ENCODE data around the gene OR10A4.

OR10A4 gene

DNA sequence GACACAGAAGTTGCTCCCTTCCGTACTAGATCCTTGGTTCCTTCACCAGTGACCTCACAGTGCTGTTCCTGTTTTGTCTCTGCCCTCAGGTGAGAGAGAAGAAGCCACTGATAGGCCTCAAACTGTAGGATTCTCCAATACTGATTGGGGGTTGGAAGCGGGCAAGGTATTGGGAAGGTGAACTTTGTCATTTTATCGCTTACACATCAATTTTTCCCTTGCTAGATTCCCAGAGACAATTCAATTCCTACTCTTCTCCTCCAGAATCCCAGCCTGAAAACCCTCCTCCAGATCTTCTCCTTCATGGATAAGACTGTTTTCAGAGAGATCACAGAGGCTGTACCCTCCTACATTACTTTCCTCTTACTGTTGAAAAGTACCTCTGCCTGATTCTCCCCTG is 35.0 kb downstream of the OR10A4 start:
- DNase-seq (ENCODE audit: low spot score): no peak
- TF ChIP-seq, protein P1, sequence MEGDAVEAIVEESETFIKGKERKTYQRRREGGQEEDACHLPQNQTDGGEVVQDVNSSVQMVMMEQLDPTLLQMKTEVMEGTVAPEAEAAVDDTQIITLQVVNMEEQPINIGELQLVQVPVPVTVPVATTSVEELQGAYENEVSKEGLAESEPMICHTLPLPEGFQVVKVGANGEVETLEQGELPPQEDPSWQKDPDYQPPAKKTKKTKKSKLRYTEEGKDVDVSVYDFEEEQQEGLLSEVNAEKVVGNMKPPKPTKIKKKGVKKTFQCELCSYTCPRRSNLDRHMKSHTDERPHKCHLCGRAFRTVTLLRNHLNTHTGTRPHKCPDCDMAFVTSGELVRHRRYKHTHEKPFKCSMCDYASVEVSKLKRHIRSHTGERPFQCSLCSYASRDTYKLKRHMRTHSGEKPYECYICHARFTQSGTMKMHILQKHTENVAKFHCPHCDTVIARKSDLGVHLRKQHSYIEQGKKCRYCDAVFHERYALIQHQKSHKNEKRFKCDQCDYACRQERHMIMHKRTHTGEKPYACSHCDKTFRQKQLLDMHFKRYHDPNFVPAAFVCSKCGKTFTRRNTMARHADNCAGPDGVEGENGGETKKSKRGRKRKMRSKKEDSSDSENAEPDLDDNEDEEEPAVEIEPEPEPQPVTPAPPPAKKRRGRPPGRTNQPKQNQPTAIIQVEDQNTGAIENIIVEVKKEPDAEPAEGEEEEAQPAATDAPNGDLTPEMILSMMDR (IDR thresholded peaks at IDR 0.05; ENCODE audit: borderline replicate concordance, control extremely low read depth, extremely low read depth, insufficient read depth, missing control alignments): no peak
- in situ Hi-C loops (cut with MboI; ENCODE audit: low sequenced_read_pairs, unreplicated experiment): no loop called here

DNA sequence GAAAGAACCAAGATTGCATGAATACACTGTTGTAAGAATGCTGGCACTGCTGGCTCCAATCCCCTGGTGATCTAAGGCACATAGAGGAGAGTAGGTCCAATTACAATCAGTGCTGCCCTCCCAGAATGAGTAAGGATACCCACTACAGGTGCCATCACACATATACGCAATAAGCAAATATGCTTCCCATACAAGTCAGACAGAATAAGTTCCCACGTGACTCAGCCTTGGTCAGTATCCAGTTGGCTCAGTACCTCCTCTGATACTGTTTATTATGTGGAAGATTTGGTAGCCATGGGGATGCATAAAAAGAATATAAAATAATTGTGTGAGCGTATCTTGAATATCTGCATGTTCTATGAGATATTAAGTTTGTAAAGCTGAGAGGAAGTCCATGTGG is 35.5 kb downstream of the OR10A4 start:
- TF ChIP-seq, protein P1 (IDR thresholded peaks at IDR 0.05; ENCODE audit: borderline replicate concordance, control extremely low read depth, extremely low read depth, insufficient read depth, missing control alignments): no peak
- in situ Hi-C loops (cut with MboI; ENCODE audit: low sequenced_read_pairs, unreplicated experiment): no loop called here
- no peak for DNase-seq (ENCODE audit: low spot score)

DNA sequence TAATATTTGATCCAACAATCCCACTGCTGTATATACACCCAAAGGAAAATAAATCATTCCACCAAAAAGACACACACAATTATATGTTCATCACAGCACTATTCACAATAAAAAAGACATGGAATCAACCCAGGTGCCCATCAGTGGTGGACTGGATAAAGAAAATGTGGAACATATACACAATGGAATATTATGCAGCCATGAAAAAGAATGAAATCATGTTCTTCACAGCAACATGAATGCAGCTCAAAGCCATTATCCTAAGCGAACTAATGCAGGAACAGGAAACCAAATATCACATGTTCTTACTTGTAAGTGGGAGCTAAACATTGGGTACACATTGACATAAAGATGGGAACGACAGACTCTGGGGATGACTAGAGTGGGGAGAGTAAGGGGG is 43.3 kb downstream of the OR10A4 start:
- TF ChIP-seq, protein P1 (IDR thresholded peaks at IDR 0.05; ENCODE audit: borderline replicate concordance, control extremely low read depth, extremely low read depth, insufficient read depth, missing control alignments): no peak

DNA sequence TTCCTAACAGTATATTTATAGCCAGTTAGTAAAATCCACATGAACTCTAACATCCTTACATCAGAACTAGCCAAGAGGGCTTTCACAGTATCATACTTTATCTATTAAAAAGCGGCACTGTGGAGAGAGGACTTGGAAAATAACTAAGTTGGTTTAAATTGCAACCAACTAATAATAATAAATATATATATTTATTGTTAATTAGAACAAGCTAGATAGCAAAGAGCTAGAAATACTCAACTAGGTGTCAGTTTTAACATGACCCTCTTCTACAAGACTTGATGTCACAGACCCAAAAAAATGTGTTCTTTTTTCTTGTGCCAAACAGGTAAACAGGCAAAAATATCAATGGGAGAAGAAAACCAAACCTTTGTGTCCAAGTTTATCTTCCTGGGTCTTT is 44.3 kb downstream of the OR10A4 start, which contains the start of gene OR2D3:
Gene OR2D3 (plus strand): TSS at position 301 of the 400 bp plus-strand sequence. CDS start 0 bp downstream, at position 301.
- in situ Hi-C loops (cut with MboI; ENCODE audit: low sequenced_read_pairs, unreplicated experiment): no loop called here
- TF ChIP-seq, protein P1 (IDR thresholded peaks at IDR 0.05; ENCODE audit: borderline replicate concordance, control extremely low read depth, extremely low read depth, insufficient read depth, missing control alignments): no peak
- no peak for DNase-seq (ENCODE audit: low spot score)

More for the DNA sequence above, 43.3 kb downstream of the OR10A4 start:
- in situ Hi-C loops (cut with MboI; ENCODE audit: low sequenced_read_pairs, unreplicated experiment): no loop called here
- DNase-seq (ENCODE audit: low spot score): no peak

DNA sequence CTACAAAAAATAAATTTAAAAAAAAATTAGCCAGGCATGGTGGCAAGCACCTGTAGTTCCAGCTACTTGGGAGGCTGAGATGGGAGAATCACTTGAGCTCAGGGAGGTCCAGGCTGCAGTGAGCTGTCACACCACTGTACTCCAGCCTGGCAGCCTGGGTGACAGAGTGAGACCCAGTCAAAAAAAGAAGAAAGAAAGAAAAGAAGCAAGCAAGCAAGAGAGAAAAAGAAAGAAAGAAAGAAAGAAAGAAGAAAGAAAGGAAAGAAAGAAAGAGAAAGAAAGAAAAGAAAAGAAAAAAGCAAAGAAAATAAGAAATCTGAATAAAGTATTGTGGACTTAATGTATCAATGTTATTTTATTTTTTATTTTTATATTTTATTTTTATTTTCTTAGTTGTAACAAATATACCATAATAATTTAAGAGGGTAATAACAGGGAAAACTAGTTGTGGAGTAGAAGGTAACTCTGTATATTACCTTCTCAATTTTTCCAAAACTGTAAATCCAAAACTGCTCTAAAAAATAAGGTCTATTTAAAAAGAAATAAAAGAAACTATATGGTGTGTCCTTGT is 48.7 kb downstream of the OR10A4 start:
- in situ Hi-C loops (cut with MboI; ENCODE audit: low sequenced_read_pairs, unreplicated experiment): no loop called here
- no peak for DNase-seq (ENCODE audit: low spot score)
- TF ChIP-seq, protein P1 (IDR thresholded peaks at IDR 0.05; ENCODE audit: borderline replicate concordance, control extremely low read depth, extremely low read depth, insufficient read depth, missing control alignments): no peak

DNA sequence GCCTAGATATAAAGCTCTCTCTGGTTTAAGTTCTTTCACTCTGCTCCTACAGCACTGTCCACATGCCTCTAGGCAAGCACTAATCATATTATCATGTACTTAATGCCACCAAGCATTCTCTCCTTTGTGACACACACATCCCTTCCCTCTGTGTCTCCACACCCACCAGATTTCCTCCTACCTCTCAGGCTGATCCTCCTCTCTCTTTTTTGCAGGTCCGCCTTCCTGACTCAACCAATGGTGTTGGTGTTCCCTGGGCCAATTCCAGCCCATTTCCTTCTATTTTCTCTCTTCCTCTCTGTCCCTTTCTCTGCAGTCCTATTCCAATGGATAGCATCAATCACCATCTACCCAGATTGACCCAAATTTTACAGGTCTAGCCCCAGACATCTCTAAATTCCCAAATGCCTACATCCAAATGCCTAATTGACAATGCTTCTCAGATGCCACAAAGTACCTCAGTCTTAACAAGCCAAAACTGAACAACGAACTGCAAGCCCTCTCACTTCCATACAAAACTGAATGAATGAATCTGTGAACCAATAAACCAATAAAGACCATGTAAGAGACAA is 49.3 kb downstream of the OR10A4 start:
- in situ Hi-C loops (cut with MboI; ENCODE audit: low sequenced_read_pairs, unreplicated experiment): no loop called here
- no peak for DNase-seq (ENCODE audit: low spot score)
- TF ChIP-seq, protein P1 (IDR thresholded peaks at IDR 0.05; ENCODE audit: borderline replicate concordance, control extremely low read depth, extremely low read depth, insufficient read depth, missing control alignments): no peak

Data from GM13976 (cell line).